HEK293 (cell line): ENCODE measurements around the gene STARD8.

Source experiments
- CTCF ChIA-PET: fragments of 350-600 bp; formaldehyde crosslinking; extraction: SDS; loops from one replicate; lab custom pipeline; 2021; ENCODE audit warnings: antibody characterized with exemption; lab: Yijun Ruan, JAX
- POLR2A ChIA-PET: fragments of 300-600 bp; formaldehyde crosslinking; extraction: SDS; loops from one replicate; lab custom pipeline; 2020; ENCODE audit warnings: antibody characterized with exemption, inconsistent platforms; lab: Yijun Ruan, JAX
- H3K27ac ChIP-seq: fragments of 200-500 bp; sonication (Bioruptor generic); 2 replicates; pipeline ENCODE4 v1.5.1; 2014; ENCODE audit warnings: low read depth, low read length, control low read depth, inconsistent platforms; ENCODE audit errors: extremely low read depth
- H3K36me3 ChIP-seq, 2 experiments: fragments of 200-500 bp in 1 of 2; sonication (Bioruptor generic) in 1 of 2; 1 replicate in 1 of 2; 2 replicates in 1 of 2; pipeline ENCODE4 v1.5.1; 2014 to 2017; ENCODE audit warnings: inconsistent platforms in 2 of 2, low read length in 2 of 2; ENCODE audit not compliant: control insufficient read depth in 2 of 2, insufficient read depth in 1 of 2
- H3K4me1 ChIP-seq: fragments of 200-500 bp; sonication (Bioruptor generic); 2 replicates; pipeline ENCODE4 v1.5.1; 2014; ENCODE audit warnings: mild to moderate bottlenecking, low read length, inconsistent platforms; ENCODE audit not compliant: control insufficient read depth, insufficient read depth
- H3K4me3 ChIP-seq: 2 replicates; pipeline ENCODE4 v1.5.1; 2011; ENCODE audit warnings: low read depth, mild to moderate bottlenecking, control low read depth, low read length, moderate library complexity
- H3K9me3 ChIP-seq: fragments of 200-500 bp; sonication (Bioruptor generic); 2 replicates; pipeline ENCODE4 v1.5.1; 2014; ENCODE audit warnings: low read depth, low read length, inconsistent platforms; ENCODE audit not compliant: control insufficient read depth, insufficient read depth
- BCL11A ChIP-seq: fragments of 450-650 bp; formaldehyde crosslinking; IDR thresholded peaks from 2 replicates; pipeline ENCODE4 v1.5.1; 2016; ENCODE audit warnings: low read depth, missing biosample characterization, missing genetic modification characterization
- FEZF1 ChIP-seq: fragments of 450-650 bp; formaldehyde crosslinking; IDR thresholded peaks from 2 replicates; pipeline ENCODE4 v1.5.1; 2016; ENCODE audit warnings: missing biosample characterization, missing genetic modification characterization
- HOXA7 ChIP-seq: sonication (generic); formaldehyde crosslinking; IDR thresholded peaks from 2 replicates; pipeline ENCODE4 v1.8.1; 2022; ENCODE audit warnings: missing genetic modification reagents, borderline replicate concordance
- KLF16 ChIP-seq: fragments of 450-650 bp; formaldehyde crosslinking; IDR thresholded peaks from 2 replicates; pipeline ENCODE4 v1.5.1; 2017; ENCODE audit warnings: missing biosample characterization, missing genetic modification characterization
- SETDB1 ChIP-seq: IDR thresholded peaks from one replicate; pipeline ENCODE4 v1.6.1; 2017; ENCODE audit warnings: mild to moderate bottlenecking, low read length, moderate library complexity, mixed read lengths; ENCODE audit not compliant: insufficient read length
- ZIC2 ChIP-seq: fragments of 450-650 bp; formaldehyde crosslinking; IDR thresholded peaks from 2 replicates; pipeline ENCODE4 v1.5.1; 2016; ENCODE audit warnings: missing biosample characterization, missing genetic modification characterization
- ZNF324 ChIP-seq: fragments of 450-650 bp; formaldehyde crosslinking; IDR thresholded peaks from 2 replicates; pipeline ENCODE4 v1.5.1; 2016; ENCODE audit warnings: missing biosample characterization, missing genetic modification characterization
- ZNF501 ChIP-seq: fragments of 450-650 bp; formaldehyde crosslinking; IDR thresholded peaks from 2 replicates; pipeline ENCODE4 v1.5.1; 2016; ENCODE audit warnings: missing biosample characterization, missing genetic modification characterization
- ZNF791 ChIP-seq: fragments of 450-650 bp; formaldehyde crosslinking; IDR thresholded peaks from 2 replicates; pipeline ENCODE4 v1.5.1; 2016; ENCODE audit warnings: missing biosample characterization, missing genetic modification characterization
- ZNF843 ChIP-seq: fragments of 450-650 bp; formaldehyde crosslinking; IDR thresholded peaks from 2 replicates; pipeline ENCODE4 v1.5.1; 2016; ENCODE audit warnings: missing biosample characterization, missing genetic modification characterization
- ZSCAN23 ChIP-seq: fragments of 450-650 bp; formaldehyde crosslinking; IDR thresholded peaks from 2 replicates; pipeline ENCODE4 v1.5.1; 2016; ENCODE audit warnings: missing biosample characterization, missing genetic modification characterization
- TF ChIP-seq, protein P1 (sequence below): fragments of 450-650 bp; IDR thresholded peaks from 2 replicates; pipeline ENCODE4 v1.5.1; 2018; ENCODE audit warnings: missing biosample characterization, missing genetic modification characterization
- TF ChIP-seq, protein P2 (sequence below): fragments of 450-650 bp; formaldehyde crosslinking; IDR thresholded peaks from 2 replicates; pipeline ENCODE4 v1.5.1; 2016; ENCODE audit warnings: missing biosample characterization, missing genetic modification characterization
- TF ChIP-seq, protein P3 (sequence below): fragments of 450-650 bp; formaldehyde crosslinking; conservative IDR thresholded peaks from 2 replicates; pipeline ENCODE4 v1.5.1; 2016; ENCODE audit warnings: low read depth, missing biosample characterization, missing genetic modification characterization
- TF ChIP-seq, protein P4 (sequence below): fragments of 450-650 bp; formaldehyde crosslinking; IDR thresholded peaks from 2 replicates; pipeline ENCODE4 v1.5.1; 2016; ENCODE audit warnings: missing biosample characterization, missing genetic modification characterization

The STARD8 gene

DNA sequence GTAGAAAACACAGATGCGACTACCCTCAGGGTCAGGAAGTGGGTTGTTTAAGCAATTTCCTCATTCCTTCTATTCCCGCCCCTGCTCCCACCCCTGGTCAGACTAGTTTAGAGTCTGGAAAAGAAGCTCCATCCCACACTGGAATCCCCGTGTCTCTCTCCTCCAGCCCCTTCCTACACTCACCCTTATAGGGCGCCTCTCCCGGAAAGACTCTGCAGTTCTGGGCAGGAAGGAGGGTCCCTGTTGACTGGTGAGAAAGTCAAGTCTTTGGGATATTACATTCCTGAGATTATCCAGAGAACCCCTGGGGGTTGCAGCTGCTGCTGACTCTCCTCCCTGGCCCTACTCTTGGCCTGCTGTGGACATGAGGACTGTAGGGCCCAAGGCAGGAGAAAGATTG is 11.9 kb downstream of the STARD8 start:
- TF ChIP-seq, protein P1, sequence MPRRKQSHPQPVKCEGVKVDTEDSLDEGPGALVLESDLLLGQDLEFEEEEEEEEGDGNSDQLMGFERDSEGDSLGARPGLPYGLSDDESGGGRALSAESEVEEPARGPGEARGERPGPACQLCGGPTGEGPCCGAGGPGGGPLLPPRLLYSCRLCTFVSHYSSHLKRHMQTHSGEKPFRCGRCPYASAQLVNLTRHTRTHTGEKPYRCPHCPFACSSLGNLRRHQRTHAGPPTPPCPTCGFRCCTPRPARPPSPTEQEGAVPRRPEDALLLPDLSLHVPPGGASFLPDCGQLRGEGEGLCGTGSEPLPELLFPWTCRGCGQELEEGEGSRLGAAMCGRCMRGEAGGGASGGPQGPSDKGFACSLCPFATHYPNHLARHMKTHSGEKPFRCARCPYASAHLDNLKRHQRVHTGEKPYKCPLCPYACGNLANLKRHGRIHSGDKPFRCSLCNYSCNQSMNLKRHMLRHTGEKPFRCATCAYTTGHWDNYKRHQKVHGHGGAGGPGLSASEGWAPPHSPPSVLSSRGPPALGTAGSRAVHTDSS (tag by site-specific recombination), result no peak
- no peak for TF ChIP-seq ZIC2 (tag by site-specific recombination)
- no peak for TF ChIP-seq FEZF1
- no peak for TF ChIP-seq ZNF324 (tag by site-specific recombination)
- no peak for TF ChIP-seq ZSCAN23
- TF ChIP-seq ZNF843 (tag by site-specific recombination), result no peak
- TF ChIP-seq HOXA7, result no peak
- TF ChIP-seq ZNF791 (tag by site-specific recombination), result no peak
- no peaks in the 10 kb centered on the region for H3K4me1 ChIP-seq
- H3K27ac ChIP-seq, result no peak overlapping the region
- H3K36me3 ChIP-seq, result no peaks in the 10 kb centered on the region
- no peaks in the 10 kb centered on the region for H3K9me3 ChIP-seq
- ChIA-PET CTCF (no interaction called here), POLR2A (no interaction called here)
- no peak overlapping the region for H3K4me3 ChIP-seq

DNA sequence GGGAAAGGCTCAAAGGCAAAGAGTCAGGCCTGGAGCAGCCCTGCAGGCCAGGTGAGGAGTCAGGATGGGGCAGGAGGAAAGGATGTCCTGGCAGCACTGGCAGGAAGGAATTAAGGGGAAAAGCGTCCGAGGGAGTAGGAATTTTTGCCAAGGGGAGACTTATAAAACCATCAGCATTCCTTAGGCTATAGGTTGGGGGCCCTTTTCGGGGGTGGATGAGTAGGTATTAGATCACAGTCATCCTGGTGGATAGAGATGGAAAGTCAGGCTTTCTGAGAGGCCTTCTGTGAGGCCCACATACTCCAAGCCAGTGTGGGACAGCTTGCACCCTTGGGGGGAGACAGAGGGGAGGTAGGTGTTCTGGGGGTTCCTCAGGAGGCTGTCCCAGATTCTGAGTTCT is 12.3 kb downstream of the STARD8 start:
- H3K4me3 ChIP-seq, result no peak overlapping the region
- TF ChIP-seq BCL11A (tag by site-specific recombination) (no peak), SETDB1 (no peak), KLF16 (tag by site-specific recombination) (no peak), ZNF501 (tag by site-specific recombination) (no peak)
- TF ChIP-seq, protein P2, sequence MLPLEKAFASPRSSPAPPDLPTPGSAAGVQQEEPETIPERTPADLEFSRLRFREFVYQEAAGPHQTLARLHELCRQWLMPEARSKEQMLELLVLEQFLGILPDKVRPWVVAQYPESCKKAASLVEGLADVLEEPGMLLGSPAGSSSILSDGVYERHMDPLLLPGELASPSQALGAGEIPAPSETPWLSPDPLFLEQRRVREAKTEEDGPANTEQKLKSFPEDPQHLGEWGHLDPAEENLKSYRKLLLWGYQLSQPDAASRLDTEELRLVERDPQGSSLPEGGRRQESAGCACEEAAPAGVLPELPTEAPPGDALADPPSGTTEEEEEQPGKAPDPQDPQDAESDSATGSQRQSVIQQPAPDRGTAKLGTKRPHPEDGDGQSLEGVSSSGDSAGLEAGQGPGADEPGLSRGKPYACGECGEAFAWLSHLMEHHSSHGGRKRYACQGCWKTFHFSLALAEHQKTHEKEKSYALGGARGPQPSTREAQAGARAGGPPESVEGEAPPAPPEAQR (tag by site-specific recombination), result no peak
- TF ChIP-seq, protein P3, sequence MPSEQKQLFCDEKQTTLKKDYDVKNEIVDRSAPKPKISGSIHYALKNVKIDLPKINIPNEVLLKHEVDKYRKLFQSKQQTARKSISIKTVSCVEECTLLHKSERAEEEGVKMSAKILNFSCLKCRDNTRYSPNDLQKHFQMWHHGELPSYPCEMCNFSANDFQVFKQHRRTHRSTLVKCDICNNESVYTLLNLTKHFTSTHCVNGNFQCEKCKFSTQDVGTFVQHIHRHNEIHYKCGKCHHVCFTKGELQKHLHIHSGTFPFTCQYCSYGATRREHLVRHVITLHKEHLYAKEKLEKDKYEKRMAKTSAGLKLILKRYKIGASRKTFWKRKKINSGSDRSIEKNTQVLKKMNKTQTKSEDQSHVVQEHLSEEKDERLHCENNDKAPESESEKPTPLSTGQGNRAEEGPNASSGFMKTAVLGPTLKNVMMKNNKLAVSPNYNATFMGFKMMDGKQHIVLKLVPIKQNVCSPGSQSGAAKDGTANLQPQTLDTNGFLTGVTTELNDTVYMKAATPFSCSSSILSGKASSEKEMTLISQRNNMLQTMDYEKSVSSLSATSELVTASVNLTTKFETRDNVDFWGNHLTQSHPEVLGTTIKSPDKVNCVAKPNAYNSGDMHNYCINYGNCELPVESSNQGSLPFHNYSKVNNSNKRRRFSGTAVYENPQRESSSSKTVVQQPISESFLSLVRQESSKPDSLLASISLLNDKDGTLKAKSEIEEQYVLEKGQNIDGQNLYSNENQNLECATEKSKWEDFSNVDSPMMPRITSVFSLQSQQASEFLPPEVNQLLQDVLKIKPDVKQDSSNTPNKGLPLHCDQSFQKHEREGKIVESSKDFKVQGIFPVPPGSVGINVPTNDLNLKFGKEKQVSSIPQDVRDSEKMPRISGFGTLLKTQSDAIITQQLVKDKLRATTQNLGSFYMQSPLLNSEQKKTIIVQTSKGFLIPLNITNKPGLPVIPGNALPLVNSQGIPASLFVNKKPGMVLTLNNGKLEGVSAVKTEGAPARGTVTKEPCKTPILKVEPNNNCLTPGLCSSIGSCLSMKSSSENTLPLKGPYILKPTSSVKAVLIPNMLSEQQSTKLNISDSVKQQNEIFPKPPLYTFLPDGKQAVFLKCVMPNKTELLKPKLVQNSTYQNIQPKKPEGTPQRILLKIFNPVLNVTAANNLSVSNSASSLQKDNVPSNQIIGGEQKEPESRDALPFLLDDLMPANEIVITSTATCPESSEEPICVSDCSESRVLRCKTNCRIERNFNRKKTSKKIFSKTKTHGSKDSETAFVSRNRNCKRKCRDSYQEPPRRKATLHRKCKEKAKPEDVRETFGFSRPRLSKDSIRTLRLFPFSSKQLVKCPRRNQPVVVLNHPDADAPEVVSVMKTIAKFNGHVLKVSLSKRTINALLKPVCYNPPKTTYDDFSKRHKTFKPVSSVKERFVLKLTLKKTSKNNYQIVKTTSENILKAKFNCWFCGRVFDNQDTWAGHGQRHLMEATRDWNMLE, result no peak
- TF ChIP-seq, protein P4, sequence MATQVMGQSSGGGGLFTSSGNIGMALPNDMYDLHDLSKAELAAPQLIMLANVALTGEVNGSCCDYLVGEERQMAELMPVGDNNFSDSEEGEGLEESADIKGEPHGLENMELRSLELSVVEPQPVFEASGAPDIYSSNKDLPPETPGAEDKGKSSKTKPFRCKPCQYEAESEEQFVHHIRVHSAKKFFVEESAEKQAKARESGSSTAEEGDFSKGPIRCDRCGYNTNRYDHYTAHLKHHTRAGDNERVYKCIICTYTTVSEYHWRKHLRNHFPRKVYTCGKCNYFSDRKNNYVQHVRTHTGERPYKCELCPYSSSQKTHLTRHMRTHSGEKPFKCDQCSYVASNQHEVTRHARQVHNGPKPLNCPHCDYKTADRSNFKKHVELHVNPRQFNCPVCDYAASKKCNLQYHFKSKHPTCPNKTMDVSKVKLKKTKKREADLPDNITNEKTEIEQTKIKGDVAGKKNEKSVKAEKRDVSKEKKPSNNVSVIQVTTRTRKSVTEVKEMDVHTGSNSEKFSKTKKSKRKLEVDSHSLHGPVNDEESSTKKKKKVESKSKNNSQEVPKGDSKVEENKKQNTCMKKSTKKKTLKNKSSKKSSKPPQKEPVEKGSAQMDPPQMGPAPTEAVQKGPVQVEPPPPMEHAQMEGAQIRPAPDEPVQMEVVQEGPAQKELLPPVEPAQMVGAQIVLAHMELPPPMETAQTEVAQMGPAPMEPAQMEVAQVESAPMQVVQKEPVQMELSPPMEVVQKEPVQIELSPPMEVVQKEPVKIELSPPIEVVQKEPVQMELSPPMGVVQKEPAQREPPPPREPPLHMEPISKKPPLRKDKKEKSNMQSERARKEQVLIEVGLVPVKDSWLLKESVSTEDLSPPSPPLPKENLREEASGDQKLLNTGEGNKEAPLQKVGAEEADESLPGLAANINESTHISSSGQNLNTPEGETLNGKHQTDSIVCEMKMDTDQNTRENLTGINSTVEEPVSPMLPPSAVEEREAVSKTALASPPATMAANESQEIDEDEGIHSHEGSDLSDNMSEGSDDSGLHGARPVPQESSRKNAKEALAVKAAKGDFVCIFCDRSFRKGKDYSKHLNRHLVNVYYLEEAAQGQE (tag by site-specific recombination), result no peak
- TF ChIP-seq, all 188 proteins: peak for 0
- Histone ChIP-seq H3K4me1 (no peaks in the 10 kb centered on the region), H3K36me3 (no peaks in the 10 kb centered on the region), H3K27ac (no peak overlapping the region), H3K9me3 (no peaks in the 10 kb centered on the region)
- POLR2A ChIA-PET, result no interaction called here
- CTCF ChIA-PET, result no interaction called here
